NCI-H2227 treated with DMSO at 0.1 percent for 48 hours (cell line): ENCODE data around the gene ZNF205.

Experiments
- DNase-seq: peaks from one replicate; lab custom pipeline; 2025; lab: John Stamatoyannopoulos, UW

Gene ZNF205

GRCh38 chr16:3101018-3101840 is 11.2 kb upstream of the ZNF205 start:
- no peak for DNase-seq

- no peak for DNase-seq
Measured at GRCh38 chr16:3101841-3102470, 10.4 kb upstream of the ZNF205 start.

GRCh38 chr16:3106205-3106928 is 6.0 kb upstream of the ZNF205 start:
- peak; percentile 85 for DNase-seq

- no peak for DNase-seq
Measured at GRCh38 chr16:3112881-3113574, 642 bp downstream of the ZNF205 start.

GRCh38 chr16:3113765-3114479 is 1.5 kb downstream of the ZNF205 start:
- peak; percentile 56 for DNase-seq

- no peak for DNase-seq
Measured at GRCh38 chr16:3115003-3115402, 2.6 kb downstream of the ZNF205 start.

- DNase-seq: no peak
Measured at GRCh38 chr16:3115561-3115960, 3.2 kb downstream of the ZNF205 start.

GRCh38 chr16:3118204-3118790 is 5.9 kb downstream of the ZNF205 start:
- no peak for DNase-seq

- DNase-seq: no peak
Measured at GRCh38 chr16:3118846-3119245, 6.5 kb downstream of the ZNF205 start.

GRCh38 chr16:3119286-3119685 is 6.9 kb downstream of the ZNF205 start:
- no peak for DNase-seq

- DNase-seq: no peak
Measured at GRCh38 chr16:3119701-3120408, 7.5 kb downstream of the ZNF205 start.

GRCh38 chr16:3120435-3120834 is 8.0 kb downstream of the ZNF205 start:
- DNase-seq: no peak

GRCh38 chr16:3121851-3122467 is 9.6 kb downstream of the ZNF205 start:
- DNase-seq: no peak

- DNase-seq: no peak
Measured at GRCh38 chr16:3122926-3123570, 10.7 kb downstream of the ZNF205 start.

- peak; percentile 100 for DNase-seq
Measured at GRCh38 chr16:3123986-3124886, 11.8 kb downstream of the ZNF205 start.

GRCh38 chr16:3127745-3128144 is 15.4 kb downstream of the ZNF205 start:
- DNase-seq: no peak

- peak; percentile 83 for DNase-seq
Measured at GRCh38 chr16:3129137-3130131, 17.0 kb downstream of the ZNF205 start.
